HG03066 (cell line): ENCODE measurements around the gene LKAAEAR1.
"Not testable (repeated sequence)": the region's sequence is repeated elsewhere in the genome, so short reads cannot be mapped to it uniquely, and the experiment has no call there.

ENCODE experiments used
- ATAC-seq: cut with Tn5 transposase; IDR thresholded peaks from one replicate; pipeline ENCODE4 v1.9.1; 2021; ENCODE audit warnings: low read depth; ENCODE audit not compliant: unreplicated experiment

Gene LKAAEAR1

GRCh38 chr20:64083804-64084684, at the start of gene LKAAEAR1:
TSS of gene LKAAEAR1 (minus strand) at chr20:64084398. CDS start at chr20:64084219, 179 bp downstream.
- ATAC-seq, result no peak

GRCh38 chr20:64131406-64131805, 47.2 kb upstream of the LKAAEAR1 start:
- no peak for ATAC-seq

- ATAC-seq, result no peak
Measured at GRCh38 chr20:64130876-64131275, 46.7 kb upstream of the LKAAEAR1 start.

GRCh38 chr20:64130271-64130670, 46.1 kb upstream of the LKAAEAR1 start:
- no peak for ATAC-seq

GRCh38 chr20:64129146-64129782, 45.1 kb upstream of the LKAAEAR1 start:
- ATAC-seq, result no peak

GRCh38 chr20:64123517-64123916, 39.3 kb upstream of the LKAAEAR1 start:
- ATAC-seq, result not testable (repeated sequence)

- ATAC-seq, result not testable (repeated sequence)
Measured at GRCh38 chr20:64122927-64123326, 38.7 kb upstream of the LKAAEAR1 start.

- ATAC-seq, result no peak
Measured at GRCh38 chr20:64121586-64121985, 37.4 kb upstream of the LKAAEAR1 start.

GRCh38 chr20:64119681-64120341, 35.6 kb upstream of the LKAAEAR1 start:
- ATAC-seq, result no peak

- no peak for ATAC-seq
Measured at GRCh38 chr20:64119301-64119680, 35.1 kb upstream of the LKAAEAR1 start.

- ATAC-seq, result not testable (repeated sequence)
Measured at GRCh38 chr20:64117432-64117777, 33.2 kb upstream of the LKAAEAR1 start.

- no peak for ATAC-seq
Measured at GRCh38 chr20:64116541-64117431, 32.6 kb upstream of the LKAAEAR1 start.

- no peak for ATAC-seq
Measured at GRCh38 chr20:64116016-64116415, 31.8 kb upstream of the LKAAEAR1 start.

GRCh38 chr20:64115171-64115911, 31.1 kb upstream of the LKAAEAR1 start:
- ATAC-seq, result no peak

GRCh38 chr20:64114356-64114971, 30.3 kb upstream of the LKAAEAR1 start:
- no peak for ATAC-seq

- ATAC-seq, result no peak
Measured at GRCh38 chr20:64113796-64114355, 29.7 kb upstream of the LKAAEAR1 start.

GRCh38 chr20:64113444-64113775, 29.2 kb upstream of the LKAAEAR1 start:
- no peak for ATAC-seq

- no peak for ATAC-seq
Measured at GRCh38 chr20:64112691-64113443, 28.7 kb upstream of the LKAAEAR1 start.
